ENCODE results near the gene MTHFD1. TPM values are rescaled to one million over a fixed set of nuclear protein-coding genes. Genes with fewer than 3 reads are reported as not detected.
A peak's percentile ranks its signal among the peaks of the same experiment; 100 is the strongest.

MTHFD1 gene
- total RNA-seq, 4 donors from 2014 or later, result 34.5 to 54.5 (median 38.6) TPM

- H3K4me3 ChIP-seq, result peak overlapping the region in 1 of 2 donors; percentile 87
- peak overlapping the region in 3 of 4 donors; percentile 31 to 99 (median 99) for H3K27ac ChIP-seq
- TF ChIP-seq POLR2AphosphoS5 (IDR thresholded peaks at IDR 0.05) (no peak), POLR2A (IDR thresholded peaks at IDR 0.05) (no peak), CTCF (IDR thresholded peaks at IDR 0.05) (no peak), EP300 (IDR thresholded peaks at IDR 0.05) (no peak)
- no peaks in the 10 kb centered on the region for H3K9me3 ChIP-seq
- H3K4me1 ChIP-seq, result peaks cover 10 to 71% (median 28%) of the 10 kb centered on the region in 3 donors
- ATAC-seq, result no peak
- H3K36me3 ChIP-seq, result no peaks in the 10 kb centered on the region
- WGBS, 2 donors (ENCODE audit: low coverage in 1 of 2), result 25 to 42% methylated on average over 3 of the region's 3 CpGs
- no peaks in the 10 kb centered on the region for H3K27me3 ChIP-seq
Observed at GRCh38 chr14:64506721-64507120, 118.6 kb downstream of the MTHFD1 start.

GRCh38 chr14:64507376-64508156 is 119.4 kb downstream of the MTHFD1 start:
- peak overlapping the region in 2 of 4 donors; percentile 11 to 29 for H3K27ac ChIP-seq
- H3K36me3 ChIP-seq, result no peaks in the 10 kb centered on the region
- no peaks in the 10 kb centered on the region for H3K27me3 ChIP-seq

GRCh38 chr14:64508215-64508776 is 120.1 kb downstream of the MTHFD1 start:
- no peak for ATAC-seq
- Histone ChIP-seq H3K36me3 (no peaks in the 10 kb centered on the region), H3K27me3 (no peaks in the 10 kb centered on the region), H3K4me1 (peaks cover 12 to 74% (median 19%) of the 10 kb centered on the region in 3 donors), H3K4me3 (no peak overlapping the region), H3K9me3 (no peaks in the 10 kb centered on the region), H3K27ac (peak overlapping the region in 1 of 4 donors; percentile 2)
- TF ChIP-seq CTCF (IDR thresholded peaks at IDR 0.05) (no peak), POLR2A (IDR thresholded peaks at IDR 0.05) (no peak), EP300 (IDR thresholded peaks at IDR 0.05) (no peak), POLR2AphosphoS5 (IDR thresholded peaks at IDR 0.05) (no peak)
- 42 to 50% methylated on average over 1 of the region's 1 CpG for WGBS, 2 donors (ENCODE audit: low coverage in 1 of 2)

More at GRCh38 chr14:64507376-64508156, 119.4 kb downstream of the MTHFD1 start:
- Histone ChIP-seq H3K4me1 (peaks cover 8 to 69% (median 20%) of the 10 kb centered on the region in 3 donors), H3K4me3 (no peak overlapping the region), H3K9me3 (no peaks in the 10 kb centered on the region)
- ATAC-seq, result no peak
- TF ChIP-seq POLR2AphosphoS5 (IDR thresholded peaks at IDR 0.05), result no peak
- no peak for TF ChIP-seq POLR2A (IDR thresholded peaks at IDR 0.05)
- no peak for TF ChIP-seq EP300 (IDR thresholded peaks at IDR 0.05)
- TF ChIP-seq CTCF (IDR thresholded peaks at IDR 0.05), result no peak
- 71 to 73% methylated on average over 4 of the region's 4 CpGs for WGBS, 2 donors (ENCODE audit: low coverage in 1 of 2)

- TF ChIP-seq CTCF (IDR thresholded peaks at IDR 0.05), result no peak
- no peak for TF ChIP-seq EP300 (IDR thresholded peaks at IDR 0.05)
- TF ChIP-seq POLR2AphosphoS5 (IDR thresholded peaks at IDR 0.05), result no peak
- no peak for TF ChIP-seq POLR2A (IDR thresholded peaks at IDR 0.05)
- no peak for ATAC-seq
- H3K4me3 ChIP-seq, result no peak overlapping the region
- H3K27me3 ChIP-seq, result no peaks in the 10 kb centered on the region
- H3K27ac ChIP-seq, result no peak overlapping the region
- peaks cover 12 to 80% (median 19%) of the 10 kb centered on the region in 3 donors for H3K4me1 ChIP-seq
- H3K9me3 ChIP-seq, result no peaks in the 10 kb centered on the region
- no peaks in the 10 kb centered on the region for H3K36me3 ChIP-seq
- WGBS, 2 donors (ENCODE audit: low coverage in 1 of 2), result 91% methylated on average over 6 of the region's 8 CpGs; no CpG with 5 or more reads in 1 of the 2 donors
Observed at GRCh38 chr14:64509036-64509435, 120.9 kb downstream of the MTHFD1 start.

Small RNA genes within 50 kb of the gene (small RNA-seq; reads per million reads assigned to genes)
- gene AL161756.2, result 0 reads per million in 4 donors

Other genes starting within 250 kb of the MTHFD1 start
- gene ESR2, start 94.0 kb upstream of the MTHFD1 start, total RNA-seq, result 1 to 10 TPM in 1 of 4 donors, under 1 TPM in 2, not detected in 1; 0.23 to 2.5 (median 0.40) TPM
- 1 to 10 TPM; 1.9 to 2.6 (median 2.2) TPM for gene AKAP5, start 77.1 kb downstream of the MTHFD1 start, total RNA-seq
- 10 to 100 TPM in 2 of 4 donors, 1 to 10 TPM in 2; 7.4 to 12.5 (median 9.8) TPM for gene ZBTB25, start 115.5 kb downstream of the MTHFD1 start, total RNA-seq
- 10 to 100 TPM; 39.8 to 71.1 (median 44.5) TPM for gene ZBTB1, start 116.4 kb downstream of the MTHFD1 start, total RNA-seq
- 100 to 1,000 TPM; 138 to 388 (median 225) TPM for gene HSPA2, start 152.4 kb downstream of the MTHFD1 start, total RNA-seq
- 1 to 10 TPM in 3 of 4 donors, not detected in 1; 1.3 to 2.8 (median 1.9) TPM for gene PPP1R36, start 161.6 kb downstream of the MTHFD1 start, total RNA-seq

Data from gastroesophageal sphincter (tissue), 4 donors.